GM19452 (cell line): ENCODE results near the gene MBIP.
"Not testable (repeated sequence)": the region's sequence is repeated elsewhere in the genome, so short reads cannot be mapped to it uniquely, and the experiment has no call there.

ENCODE experiments used
- ATAC-seq: cut with Tn5 transposase; IDR thresholded peaks from one replicate; pipeline ENCODE4 v1.9.1; 2021; ENCODE audit not compliant: unreplicated experiment

The MBIP gene

DNA sequence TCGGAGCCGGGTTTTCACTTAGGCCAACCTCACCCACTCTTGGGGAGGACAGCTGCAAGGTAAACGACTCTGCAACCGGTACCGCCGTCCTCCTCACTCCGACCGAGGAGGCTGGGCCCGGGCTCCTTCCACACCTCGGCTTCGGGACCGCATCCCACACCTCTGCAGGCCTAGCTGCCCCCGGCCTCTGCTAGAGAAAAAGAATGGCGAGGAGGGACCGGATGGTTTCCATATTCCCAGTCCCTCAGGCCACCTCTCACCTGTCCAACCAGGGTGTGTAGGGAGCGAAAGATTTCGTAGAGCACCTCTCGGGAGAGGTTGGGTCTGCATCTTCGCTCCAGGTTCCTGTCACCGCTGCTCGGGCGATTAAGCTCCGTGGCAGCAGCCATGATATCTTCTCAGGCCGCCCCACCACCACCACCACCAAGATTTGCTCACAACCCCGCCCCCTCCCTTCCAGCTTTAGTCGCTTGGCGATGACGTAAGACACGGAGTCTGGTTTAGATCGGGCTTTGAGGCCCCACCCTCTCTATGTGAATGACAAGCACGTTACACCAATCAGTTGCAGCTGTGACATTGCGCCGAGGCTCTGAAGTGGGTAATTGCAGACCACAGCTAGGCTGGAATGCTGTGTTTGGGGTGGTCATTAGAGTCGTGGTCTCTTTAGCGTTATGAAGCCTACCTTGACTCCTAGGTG, at the start of gene MBIP:
Gene MBIP, minus strand, starts transcription at position 438 of the 697 bp plus-strand sequence. Its CDS starts 49 bp downstream, at position 389.
- ATAC-seq: peak; percentile 98

DNA sequence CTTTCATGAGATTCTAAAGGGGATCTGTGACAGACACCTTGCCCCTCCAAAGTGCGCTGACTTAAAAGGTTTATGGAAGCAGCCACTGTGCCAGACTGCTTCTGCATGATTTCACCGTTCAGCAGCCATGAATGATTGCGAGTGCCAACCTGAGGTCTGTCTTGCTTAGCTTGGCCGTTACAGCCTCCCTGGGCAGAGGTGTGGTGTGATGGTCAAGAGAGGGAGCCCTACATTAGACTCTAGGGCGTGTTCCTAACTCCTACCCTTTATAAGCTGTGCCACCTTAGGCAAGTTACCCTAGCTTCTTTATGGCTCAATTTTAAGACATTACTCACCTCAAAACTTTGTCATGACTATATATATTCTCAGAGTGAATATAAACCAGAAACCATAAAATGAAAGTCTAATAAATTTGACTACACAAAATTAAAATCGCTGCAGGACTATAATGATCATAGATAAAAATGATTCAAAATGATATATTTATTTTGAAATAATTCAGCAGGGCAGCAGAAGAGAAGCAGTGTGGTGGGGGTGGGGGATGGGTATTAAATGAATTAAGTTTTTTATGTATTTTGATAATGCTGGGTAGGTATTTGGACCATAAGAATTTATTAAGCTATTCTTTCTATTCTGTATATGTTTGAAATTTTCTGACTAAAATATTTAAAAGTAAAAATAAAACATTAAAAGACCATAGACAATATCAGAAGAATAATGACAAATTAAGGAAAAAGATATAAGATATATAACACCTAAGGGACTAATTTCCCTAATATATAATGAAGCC, 47.7 kb upstream of the MBIP start:
- ATAC-seq: no peak

DNA sequence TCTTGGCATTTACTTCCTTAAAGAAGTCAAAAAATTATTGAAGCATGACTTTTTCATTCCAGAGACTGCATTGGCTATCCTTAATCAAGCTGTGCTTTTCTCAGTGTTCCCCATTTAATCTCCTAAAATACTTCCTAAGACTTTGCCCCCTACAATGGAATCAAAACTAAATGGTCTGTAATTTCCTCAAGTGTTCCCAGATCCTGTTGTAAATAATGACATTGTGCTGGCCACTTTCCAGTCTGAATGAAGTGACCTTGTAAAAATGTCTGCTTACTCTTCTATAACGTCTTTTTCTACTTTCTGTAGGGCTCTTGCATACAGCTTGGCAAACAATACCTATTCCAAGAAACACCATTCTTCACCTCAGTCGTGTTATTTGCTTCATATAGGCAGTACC, 45.3 kb upstream of the MBIP start:
- no peak for ATAC-seq

GRCh38 chr14:36363704-36364103, 43.3 kb upstream of the MBIP start:
- no peak for ATAC-seq

- ATAC-seq: no peak
Observed at GRCh38 chr14:36362648-36363047, 42.2 kb upstream of the MBIP start.

DNA sequence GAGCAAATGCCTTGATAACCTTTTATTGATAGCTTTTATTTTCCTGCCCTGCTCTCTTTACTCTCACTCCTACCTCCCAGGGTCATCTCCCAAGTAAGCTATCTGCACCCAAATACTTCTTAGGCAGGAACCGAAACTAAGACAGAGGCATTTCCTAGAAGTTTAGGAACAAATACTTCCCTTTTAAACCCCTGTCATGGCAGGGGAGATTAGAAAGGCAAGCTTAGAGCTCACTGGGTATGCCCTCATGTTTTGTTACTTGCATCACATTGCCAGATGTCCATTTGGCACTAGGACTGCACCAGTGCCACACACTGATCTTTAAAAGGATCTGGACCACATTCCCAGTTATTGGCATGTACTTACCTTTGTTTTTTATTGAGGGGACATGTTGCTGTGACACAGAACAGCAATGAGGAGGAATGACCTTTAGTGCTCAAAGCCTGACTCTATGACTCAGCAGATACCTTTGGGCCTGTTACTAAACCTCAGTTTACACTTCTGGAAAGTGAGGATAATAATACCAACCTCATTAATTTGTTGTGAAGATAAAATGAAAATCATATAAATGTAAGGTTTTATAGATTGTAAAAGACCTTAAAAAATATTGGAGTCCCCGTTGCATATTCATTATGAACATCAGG, 40.9 kb upstream of the MBIP start:
- ATAC-seq: no peak

DNA sequence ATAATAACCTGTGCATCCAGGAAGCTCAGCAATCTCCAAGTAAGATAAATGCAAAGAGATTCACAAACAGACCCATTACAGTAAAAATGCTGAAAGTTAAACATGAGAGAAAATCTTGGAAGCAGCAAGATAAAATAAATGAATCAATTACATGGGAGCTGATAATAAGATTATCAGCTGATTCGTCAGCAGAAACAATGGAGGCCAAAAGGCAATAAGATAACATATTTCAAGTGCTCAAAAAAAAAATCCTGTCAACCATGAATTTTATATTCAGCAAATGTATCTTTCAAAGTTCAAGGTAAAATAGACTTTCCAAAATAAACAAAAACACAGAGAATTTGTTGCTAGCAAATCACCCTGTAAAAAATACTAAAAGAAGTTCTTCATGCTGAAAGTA, 36.4 kb upstream of the MBIP start:
- no peak for ATAC-seq

- ATAC-seq: no peak
Observed at GRCh38 chr14:36346052-36346451, 25.6 kb upstream of the MBIP start.

DNA sequence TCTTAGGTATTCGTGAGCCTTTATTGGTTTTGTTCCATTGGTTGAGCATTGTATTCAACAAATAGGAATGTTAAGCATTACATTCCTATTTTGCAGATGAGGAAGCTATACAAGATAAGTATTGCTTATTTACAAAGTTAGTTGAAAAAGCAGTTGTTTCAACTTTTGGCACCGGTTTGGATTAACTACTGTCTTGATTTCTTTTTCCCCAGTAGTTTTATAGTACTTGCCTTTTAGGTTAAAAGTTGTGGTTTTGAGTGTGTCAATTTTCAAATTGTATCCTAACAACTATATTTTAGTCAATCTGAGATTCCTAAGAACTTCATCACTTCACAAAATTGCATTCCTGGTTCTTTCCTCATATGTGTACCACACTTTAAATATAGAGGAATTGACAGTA, 23.8 kb upstream of the MBIP start:
- ATAC-seq: no peak

DNA sequence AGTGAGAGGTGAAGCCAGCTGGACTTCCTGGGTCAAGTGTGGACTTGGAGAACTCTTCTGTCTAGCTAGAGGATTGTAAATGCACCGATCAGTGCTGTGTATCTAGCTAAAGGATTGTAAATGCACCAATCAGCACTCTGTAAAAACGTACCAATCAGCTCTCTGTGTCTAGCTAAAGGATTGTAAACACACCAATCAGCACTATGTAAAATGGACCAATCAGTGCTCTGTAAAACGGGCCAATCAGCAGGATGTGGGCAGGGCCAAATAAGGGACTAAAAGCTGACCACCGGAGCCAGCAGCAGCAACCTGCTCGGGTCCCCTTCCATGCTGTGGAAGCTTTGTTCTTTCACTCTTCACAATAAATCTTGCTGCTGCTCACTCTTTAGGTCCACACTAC, 21.4 kb upstream of the MBIP start:
- not testable (repeated sequence) for ATAC-seq

DNA sequence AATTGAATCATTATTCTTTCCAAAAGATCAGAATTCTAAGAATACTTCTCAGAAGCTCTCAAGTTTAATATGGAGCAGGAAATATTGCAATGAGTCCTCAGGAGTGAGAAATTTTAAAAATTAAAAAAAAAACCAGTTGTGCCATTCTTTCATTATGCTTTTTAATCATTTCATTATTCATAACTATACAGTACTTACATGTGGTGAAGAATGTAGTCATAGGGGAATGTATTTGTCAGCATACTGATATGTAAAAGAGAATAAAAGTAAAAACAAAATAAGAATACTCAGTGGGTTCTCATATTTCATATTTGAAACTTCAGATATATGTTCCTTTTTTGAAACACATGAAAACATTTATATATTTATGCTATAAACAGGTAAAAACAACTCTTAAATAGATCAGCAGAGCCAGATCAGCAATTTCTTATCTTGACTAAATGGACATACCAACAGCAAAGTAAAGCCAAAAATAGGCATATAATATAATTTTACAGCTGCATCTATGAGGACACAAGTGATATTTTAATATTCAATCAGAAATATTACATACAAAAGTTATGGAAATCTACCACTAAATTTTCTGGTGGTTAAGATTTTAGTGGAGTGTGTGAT, 19.9 kb upstream of the MBIP start:
- no peak for ATAC-seq

DNA sequence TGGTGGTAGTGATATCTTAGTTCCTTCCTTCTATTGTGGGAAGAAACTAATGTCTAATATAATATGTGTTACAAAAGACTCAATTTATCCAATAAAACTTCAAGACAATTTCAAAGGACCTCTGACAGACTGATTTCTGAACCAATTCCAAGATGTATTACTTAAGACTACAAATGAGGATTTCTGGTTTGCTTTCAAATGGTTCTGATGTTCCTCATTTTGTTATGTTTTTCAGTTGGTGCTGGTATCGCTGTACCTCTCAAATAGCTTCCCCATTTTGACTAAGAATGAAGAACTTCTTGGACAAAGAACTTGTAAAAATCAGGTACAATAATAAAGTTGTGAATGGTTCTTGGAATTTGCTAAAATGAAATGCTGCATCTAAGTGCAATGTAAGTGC, 19.4 kb upstream of the MBIP start:
- ATAC-seq: no peak

- no peak for ATAC-seq
Observed at GRCh38 chr14:36333119-36333518, 12.7 kb upstream of the MBIP start.

GRCh38 chr14:36327573-36327972, 7.1 kb upstream of the MBIP start:
- ATAC-seq: not testable (repeated sequence)

DNA sequence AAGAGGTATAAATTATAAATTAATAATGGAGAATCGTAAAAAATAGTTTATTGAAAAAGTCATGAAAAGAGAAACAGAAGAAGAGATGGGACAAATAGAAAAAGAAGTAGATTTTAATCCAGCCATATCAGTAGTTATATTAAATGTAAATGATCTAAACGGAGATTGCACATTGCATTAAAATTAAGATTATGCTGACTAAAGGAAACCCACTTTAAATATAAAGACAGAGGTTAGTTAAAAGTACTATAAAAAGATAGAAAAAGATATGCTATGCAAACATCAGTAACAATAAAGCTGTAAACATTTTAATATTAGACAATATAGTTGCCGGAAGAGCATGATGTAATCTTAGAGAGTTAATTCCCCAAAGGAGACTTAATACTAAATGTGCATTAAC, 5.4 kb upstream of the MBIP start:
- no peak for ATAC-seq

GRCh38 chr14:36324897-36325296, 4.5 kb upstream of the MBIP start:
- ATAC-seq: no peak

- ATAC-seq: peak; percentile 34
Observed at GRCh38 chr14:36320897-36321381, 502 bp upstream of the MBIP start.

- ATAC-seq: no peak
Observed at GRCh38 chr14:36319899-36320199, 588 bp downstream of the MBIP start.

GRCh38 chr14:36317650-36318049, 2.8 kb downstream of the MBIP start:
- ATAC-seq: no peak

DNA sequence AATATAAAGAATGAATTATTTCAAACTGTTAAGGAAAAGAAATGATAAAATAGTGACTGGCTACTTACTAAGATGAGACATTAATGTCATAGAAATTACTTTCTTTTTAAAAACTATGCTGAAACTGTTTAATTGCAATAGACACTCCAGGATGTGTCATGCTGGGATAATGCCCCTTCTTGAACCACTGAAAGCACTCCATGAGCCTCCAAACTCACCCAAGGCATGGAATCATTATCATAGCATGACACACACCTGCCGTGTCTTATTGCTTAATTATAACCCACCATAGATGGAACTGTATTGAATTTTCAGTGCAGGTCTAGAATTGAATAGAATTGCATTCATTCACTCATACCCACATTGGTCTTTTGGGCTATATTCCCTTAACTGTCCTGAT, 4.3 kb downstream of the MBIP start:
- no peak for ATAC-seq

- ATAC-seq: peak; percentile 68
Observed at GRCh38 chr14:36315159-36315853, 5.1 kb downstream of the MBIP start.
